H1 (cell line): ENCODE results near the gene HES2. TPM values are rescaled to one million over a fixed set of nuclear protein-coding genes. Genes with fewer than 3 reads are reported as not detected.

Experiments
- BRCA1 ChIP-seq: IDR thresholded peaks from 2 replicates; pipeline ENCODE4 v1.6.1; 2012; ENCODE audit warnings: low read depth, low read length, improper control_type of control experiment
- CBX8 ChIP-seq: fragments of 300-800, 300-1000 bp; sonication (generic); IDR thresholded peaks from 2 replicates; pipeline ENCODE4 v1.7.1; 2016; ENCODE audit warnings: low read depth, low read length, borderline replicate concordance
- EZH2 ChIP-seq: fragments of 200-600 bp; sonication (generic); IDR thresholded peaks from 2 replicates; pipeline ENCODE4 v1.7.1; 2012; ENCODE audit warnings: low read depth, mild to moderate bottlenecking, moderate library complexity, low read length, inconsistent platforms; ENCODE audit not compliant: severe bottlenecking
- RAD21 ChIP-seq, 2 experiments: IDR thresholded peaks in 1 of 2; conservative IDR thresholded peaks in 1 of 2; 2 replicates each; pipeline ENCODE4 v1.6.1; 2011; ENCODE audit warnings: low read depth in 2 of 2, low read length in 2 of 2, improper control_type of control experiment in 1 of 2, inconsistent platforms in 1 of 2, mild to moderate bottlenecking in 1 of 2, moderate library complexity in 1 of 2
- RBBP5 ChIP-seq: IDR thresholded peaks from 2 replicates; pipeline ENCODE4 v1.7.1; 2012; ENCODE audit warnings: low read depth, mild to moderate bottlenecking, inconsistent platforms, low read length, moderate library complexity, borderline replicate concordance
- RXRA ChIP-seq: IDR thresholded peaks from 2 replicates; pipeline ENCODE4 v1.6.1; 2011; ENCODE audit warnings: low read depth, mild to moderate bottlenecking, low read length, moderate library complexity; ENCODE audit not compliant: insufficient read depth
- SAP30 ChIP-seq: fragments of 300-600 bp; sonication (generic); IDR thresholded peaks from 2 replicates; pipeline ENCODE4 v1.7.1; 2012; ENCODE audit warnings: low read length, moderate library complexity, mild to moderate bottlenecking, inconsistent platforms; ENCODE audit not compliant: insufficient read depth, insufficient replicate concordance
- TAF7 ChIP-seq: optimal IDR thresholded peaks from 2 replicates; pipeline ENCODE3; 2011; ENCODE audit warnings: low read depth, mild to moderate bottlenecking, inconsistent platforms, low read length, moderate library complexity, borderline replicate concordance
- polyA plus RNA-seq, 7 experiments: library from polyadenylated mRNA; depleted of rRNA in 3 of 7; stranded (reverse) in 5 of 7; unstranded in 2 of 7; fragments of >200 nt in 5 of 7; fragments of 200-250 nt in 2 of 7; gene quantifications; 1 replicate in 5 of 7; 2 replicates in 1 of 7; 4 replicates in 1 of 7; pipeline versions ENCODE4 v1.2.1 to v1.2.3, GENCODE V29; 2011 to 2013; ENCODE audit warnings: missing spikeins in 2 of 7, mixed read lengths in 2 of 7
- total RNA-seq: library from RNA; stranded (reverse); fragmentation: NEBNext Ultra II Directional; extraction: Animal tissue kit (Norgen Biotek cat#: 25700); gene quantifications from 2 replicates; pipeline ENCODE4 v1.2.1, GENCODE V29; 2021
- TF ChIP-seq, protein P1 (sequence below), 3 experiments: IDR thresholded peaks; 1 replicate in 2 of 3; 2 replicates in 1 of 3; pipeline versions ENCODE4 v1.5.1 to v1.6.1; 2011; ENCODE audit warnings: low read length in 3 of 3, mild to moderate bottlenecking in 3 of 3, inconsistent platforms in 2 of 3, low read depth in 1 of 3, moderate library complexity in 1 of 3; ENCODE audit not compliant: insufficient read depth in 1 of 3; ENCODE audit errors: control extremely low read depth in 1 of 3

The HES2 gene
- total and polyA plus RNA-seq, 2 of the 8 experiments (the other 6 are each of a cell fraction or from before 2014, with no cell fraction given): 0.15 to 0.53 TPM

DNA sequence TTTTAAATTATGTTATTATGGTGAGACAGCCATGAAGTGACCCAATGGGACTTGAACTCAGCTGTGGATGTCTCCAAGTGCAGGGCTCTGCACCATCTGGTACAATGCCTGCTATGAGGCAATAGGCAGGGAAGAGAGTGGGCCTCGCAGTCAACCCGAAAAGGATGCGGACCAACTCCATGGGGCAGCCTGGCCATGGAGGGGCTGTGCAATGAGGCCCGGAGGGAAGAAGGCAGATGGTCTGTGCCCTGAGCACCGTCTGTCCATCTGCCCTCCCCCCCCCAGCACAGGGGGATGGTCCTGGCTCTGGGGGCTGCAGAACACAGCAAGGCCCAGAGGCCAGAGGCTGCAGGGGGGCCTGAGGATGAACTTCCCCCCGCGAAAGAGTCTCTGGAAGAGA lies 21.9 kb upstream of the HES2 start (continued):
- TF ChIP-seq, protein P1, sequence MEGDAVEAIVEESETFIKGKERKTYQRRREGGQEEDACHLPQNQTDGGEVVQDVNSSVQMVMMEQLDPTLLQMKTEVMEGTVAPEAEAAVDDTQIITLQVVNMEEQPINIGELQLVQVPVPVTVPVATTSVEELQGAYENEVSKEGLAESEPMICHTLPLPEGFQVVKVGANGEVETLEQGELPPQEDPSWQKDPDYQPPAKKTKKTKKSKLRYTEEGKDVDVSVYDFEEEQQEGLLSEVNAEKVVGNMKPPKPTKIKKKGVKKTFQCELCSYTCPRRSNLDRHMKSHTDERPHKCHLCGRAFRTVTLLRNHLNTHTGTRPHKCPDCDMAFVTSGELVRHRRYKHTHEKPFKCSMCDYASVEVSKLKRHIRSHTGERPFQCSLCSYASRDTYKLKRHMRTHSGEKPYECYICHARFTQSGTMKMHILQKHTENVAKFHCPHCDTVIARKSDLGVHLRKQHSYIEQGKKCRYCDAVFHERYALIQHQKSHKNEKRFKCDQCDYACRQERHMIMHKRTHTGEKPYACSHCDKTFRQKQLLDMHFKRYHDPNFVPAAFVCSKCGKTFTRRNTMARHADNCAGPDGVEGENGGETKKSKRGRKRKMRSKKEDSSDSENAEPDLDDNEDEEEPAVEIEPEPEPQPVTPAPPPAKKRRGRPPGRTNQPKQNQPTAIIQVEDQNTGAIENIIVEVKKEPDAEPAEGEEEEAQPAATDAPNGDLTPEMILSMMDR (IDR thresholded peaks at IDR 0.05; ENCODE audit: control extremely low read depth in 1 of 3, insufficient read depth in 1 of 3, low read depth in 1 of 3, low read length in 3 of 3): no peak
- TF ChIP-seq TAF7 (no peak), CBX8 (no peak), EZH2 (no peak), SAP30 (no peak), BRCA1 (no peak), RAD21 (IDR thresholded peaks at IDR 0.05 in 1 of 2, conservative IDR thresholded peaks at IDR 0.05 in 1 of 2; ENCODE audit: low read depth in 2 of 2, low read length in 2 of 2) (no peak), RXRA (no peak), RBBP5 (no peak)
